Epithelial cell of proximal tubule (primary cell): ENCODE results near the gene PUS3. TPM values are rescaled to one million over a fixed set of nuclear protein-coding genes. Genes with fewer than 3 reads are reported as not detected.
"Not testable (repeated sequence)": the region's sequence is repeated elsewhere in the genome, so short reads cannot be mapped to it uniquely, and the experiment has no call there.

Experiments
- DNase-seq: peaks from one replicate; pipeline ENCODE4 v3.0.0-alpha.2; 2011; ENCODE audit warnings: low read depth
- H3K4me3 ChIP-seq: 2 replicates; pipeline ENCODE4 v1.5.1; 2011; ENCODE audit warnings: low read depth, mild to moderate bottlenecking, low read length
- total RNA-seq: library from RNA; depleted of rRNA; stranded (reverse); fragments of >200 nt; gene quantifications from 2 replicates; pipeline ENCODE4 v1.2.3, GENCODE V29; 2015
- TF ChIP-seq, protein P1 (sequence below): conservative IDR thresholded peaks from 2 replicates; pipeline ENCODE4 v1.5.1; 2012; ENCODE audit warnings: low read depth, mild to moderate bottlenecking, low read length

The PUS3 gene
- total RNA-seq, 1 donor from 2014 or later: 7.1 TPM

DNA sequence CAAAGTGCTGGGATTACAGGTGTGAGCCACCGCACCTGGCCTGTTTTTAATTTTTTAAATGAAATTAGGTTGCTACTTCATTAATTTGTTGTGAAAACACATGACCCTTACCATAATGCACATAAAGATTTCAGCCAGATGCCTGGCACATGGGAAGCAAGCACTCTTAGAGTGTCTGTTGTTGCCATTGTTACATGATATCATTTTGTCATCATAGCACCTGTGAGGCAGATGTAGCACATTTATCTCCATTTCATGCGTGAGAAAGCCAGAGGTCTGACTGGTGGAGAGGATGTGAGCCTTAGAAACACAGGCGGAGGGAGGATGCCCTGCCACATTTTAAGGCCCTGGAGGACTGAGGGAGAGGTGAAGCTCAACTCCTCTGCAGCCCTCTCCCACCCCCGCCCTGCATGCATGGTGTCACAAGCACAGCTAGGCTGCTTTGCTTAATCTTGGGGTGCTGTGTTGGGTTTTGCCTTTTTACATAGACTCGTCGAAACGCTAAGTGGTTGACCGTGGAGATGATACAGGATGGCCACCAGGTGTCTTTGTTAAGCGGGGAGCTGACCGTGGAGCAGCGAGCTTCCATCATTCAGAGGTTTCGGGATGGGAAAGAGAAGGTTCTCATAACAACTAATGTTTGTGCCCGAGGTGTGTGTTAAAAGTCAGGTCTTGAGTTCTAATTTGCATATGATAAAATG is 15.3 kb upstream of the PUS3 start:
- H3K4me3 ChIP-seq: no peak overlapping the region
- TF ChIP-seq, protein P1, sequence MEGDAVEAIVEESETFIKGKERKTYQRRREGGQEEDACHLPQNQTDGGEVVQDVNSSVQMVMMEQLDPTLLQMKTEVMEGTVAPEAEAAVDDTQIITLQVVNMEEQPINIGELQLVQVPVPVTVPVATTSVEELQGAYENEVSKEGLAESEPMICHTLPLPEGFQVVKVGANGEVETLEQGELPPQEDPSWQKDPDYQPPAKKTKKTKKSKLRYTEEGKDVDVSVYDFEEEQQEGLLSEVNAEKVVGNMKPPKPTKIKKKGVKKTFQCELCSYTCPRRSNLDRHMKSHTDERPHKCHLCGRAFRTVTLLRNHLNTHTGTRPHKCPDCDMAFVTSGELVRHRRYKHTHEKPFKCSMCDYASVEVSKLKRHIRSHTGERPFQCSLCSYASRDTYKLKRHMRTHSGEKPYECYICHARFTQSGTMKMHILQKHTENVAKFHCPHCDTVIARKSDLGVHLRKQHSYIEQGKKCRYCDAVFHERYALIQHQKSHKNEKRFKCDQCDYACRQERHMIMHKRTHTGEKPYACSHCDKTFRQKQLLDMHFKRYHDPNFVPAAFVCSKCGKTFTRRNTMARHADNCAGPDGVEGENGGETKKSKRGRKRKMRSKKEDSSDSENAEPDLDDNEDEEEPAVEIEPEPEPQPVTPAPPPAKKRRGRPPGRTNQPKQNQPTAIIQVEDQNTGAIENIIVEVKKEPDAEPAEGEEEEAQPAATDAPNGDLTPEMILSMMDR: no peak
- no peak for DNase-seq

DNA sequence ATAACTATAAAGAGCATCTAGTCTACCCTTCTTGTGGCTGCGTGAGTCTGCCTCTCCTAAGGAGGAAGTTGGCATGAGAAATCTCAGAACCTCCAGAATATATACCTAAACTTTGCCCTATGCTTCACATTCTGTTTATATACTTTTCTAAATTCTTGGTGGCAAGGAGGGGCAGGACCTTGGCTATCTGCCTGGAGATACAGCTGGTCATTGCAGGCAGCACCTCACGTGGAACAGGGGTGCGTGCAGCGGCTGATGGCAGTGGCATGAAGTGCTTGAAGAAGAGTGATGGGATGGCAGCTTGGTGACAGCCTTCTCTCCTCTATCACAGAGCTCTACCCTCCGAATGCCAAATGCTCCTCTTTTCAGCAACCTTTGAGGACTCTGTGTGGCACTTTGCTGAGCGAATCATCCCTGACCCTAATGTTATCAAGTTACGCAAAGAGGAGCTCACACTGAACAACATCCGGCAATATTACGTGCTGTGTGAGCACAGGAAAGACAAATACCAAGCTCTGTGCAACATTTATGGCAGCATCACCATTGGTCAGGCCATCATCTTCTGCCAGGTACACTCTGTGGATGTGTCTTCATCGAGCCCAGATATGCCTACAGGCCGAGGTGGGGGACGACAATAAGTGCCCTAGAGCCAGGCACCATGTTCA is 13.8 kb upstream of the PUS3 start:
- no peak overlapping the region for H3K4me3 ChIP-seq
- TF ChIP-seq, protein P1: no peak
- DNase-seq: no peak

DNA sequence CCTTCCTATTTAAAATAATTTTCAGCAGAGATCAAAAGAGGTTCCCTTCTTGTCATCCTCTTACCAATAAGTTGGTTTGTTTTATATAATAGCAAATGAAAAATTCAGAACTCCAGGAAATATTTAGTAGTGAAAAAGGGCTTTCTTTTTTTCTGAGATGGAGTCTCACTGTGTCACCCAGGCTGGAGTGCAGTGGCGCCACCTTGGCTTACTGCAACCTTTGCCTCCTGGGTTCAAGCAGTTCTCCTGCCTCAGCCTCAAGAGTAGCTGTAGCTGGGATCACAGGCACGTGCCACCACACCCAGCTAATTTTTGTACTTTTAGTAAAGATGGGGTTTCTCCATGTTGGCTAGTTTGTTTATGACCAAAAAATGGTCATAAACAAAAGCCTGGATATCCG is 11.6 kb upstream of the PUS3 start:
- H3K4me3 ChIP-seq, DNase-seq: not testable (repeated sequence)

DNA sequence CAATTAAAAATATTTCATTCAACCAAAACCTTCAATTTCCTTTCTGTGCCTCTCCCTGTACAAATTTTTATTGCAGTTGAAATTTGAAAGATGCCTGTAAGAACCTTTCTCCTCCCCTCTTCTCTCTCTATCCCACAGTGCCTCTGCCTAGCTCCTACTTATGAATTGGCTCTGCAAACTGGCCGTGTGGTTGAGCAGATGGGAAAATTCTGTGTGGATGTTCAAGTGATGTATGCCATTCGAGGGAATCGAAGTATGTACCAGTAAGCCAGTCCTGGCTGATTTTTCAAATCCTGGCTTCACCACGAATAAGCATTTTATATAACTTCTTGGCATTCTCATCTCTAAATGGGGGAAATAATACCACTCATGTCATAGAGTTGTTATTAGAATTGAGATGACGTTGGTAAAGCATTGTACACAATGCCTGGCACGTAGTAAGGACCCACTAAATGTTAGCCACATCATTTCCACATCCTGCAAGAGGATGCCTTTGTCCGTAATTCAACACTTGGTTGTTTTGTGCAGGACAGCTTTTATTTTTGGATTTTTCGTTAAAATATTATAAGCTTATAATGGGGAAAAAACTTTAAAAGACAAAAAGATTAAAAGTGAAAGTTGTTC is 7.3 kb upstream of the PUS3 start:
- TF ChIP-seq, protein P1: no peak
- no peak overlapping the region for H3K4me3 ChIP-seq
- DNase-seq: no peak

DNA sequence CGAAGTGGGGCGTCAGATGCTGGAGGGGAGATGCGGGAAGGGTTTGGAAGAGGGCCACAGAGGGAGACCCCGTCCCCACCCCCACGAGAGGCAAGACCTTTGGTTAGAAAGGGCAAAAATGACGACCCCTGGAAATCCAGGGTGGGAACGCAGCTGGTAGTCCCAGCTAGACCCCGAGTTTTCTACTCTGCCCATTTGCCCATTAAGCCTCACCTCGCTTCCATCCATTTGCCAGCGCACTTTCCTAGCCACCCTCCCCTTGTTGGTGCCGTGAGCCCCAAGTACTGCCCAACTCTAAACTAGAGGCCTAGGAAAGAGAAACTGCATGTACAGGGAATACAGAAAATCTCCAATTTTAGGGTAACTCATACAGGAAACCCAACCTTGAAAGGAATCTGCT is 1.7 kb upstream of the PUS3 start:
- no peak for DNase-seq
- H3K4me3 ChIP-seq: peak overlapping the region; percentile 18
- TF ChIP-seq, protein P1: no peak

DNA sequence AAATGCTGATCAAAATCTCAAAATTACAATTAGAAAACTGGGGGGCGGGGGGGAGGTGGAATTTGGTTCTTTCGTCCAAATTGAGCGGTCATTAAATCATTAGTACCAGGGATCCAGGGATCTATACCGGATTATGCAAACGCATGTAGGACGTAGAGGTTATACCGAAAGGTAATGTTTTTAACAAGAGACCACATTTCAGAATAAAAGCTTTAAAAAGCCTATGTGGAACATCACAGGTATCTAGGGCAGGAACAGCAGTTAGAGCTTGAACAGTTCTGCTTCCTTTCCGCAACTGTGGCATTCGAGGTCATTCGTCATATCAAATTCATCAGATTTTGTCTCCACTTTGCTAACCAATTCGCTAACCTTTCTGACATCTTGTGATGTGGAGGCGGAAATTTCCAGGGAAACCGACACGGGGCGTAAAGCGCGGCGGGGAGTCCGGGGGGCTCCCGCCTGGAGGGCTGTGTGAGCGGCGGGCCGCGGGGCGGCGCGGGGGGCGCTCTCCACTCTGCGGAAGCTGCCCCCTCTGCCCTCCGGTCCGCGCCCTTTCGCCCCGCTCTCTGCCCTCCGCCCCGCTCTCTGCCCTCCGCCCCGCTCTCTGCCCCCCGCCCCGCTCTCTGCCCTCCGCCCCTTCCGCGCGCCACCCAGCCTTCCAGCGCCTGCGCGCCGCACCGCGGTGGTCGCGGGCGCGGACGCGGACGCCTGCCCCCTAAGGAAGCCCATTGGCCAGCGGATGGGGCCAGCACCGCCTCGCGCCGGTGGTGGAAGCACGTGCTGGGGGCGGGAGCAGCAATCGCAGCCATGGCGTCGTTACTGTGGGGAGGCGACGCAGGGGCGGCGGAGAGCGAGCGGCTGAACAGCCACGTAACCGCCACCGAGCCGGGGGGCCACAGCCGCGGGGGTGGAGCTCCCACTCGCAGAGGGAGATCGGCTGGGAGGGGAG is 979 bp upstream of the PUS3 start, which contains the start of gene DDX25:
DDX25 (plus strand) TSS at position 798 of the 949 bp plus-strand sequence; CDS start at position 808, 10 bp downstream.
- TF ChIP-seq, protein P1: no peak
- H3K4me3 ChIP-seq: peak within 1 kb of the TSS; percentile 73
- DNase-seq: no peak
